A549 treated with RU486 at 1 μM for 4 hours (cell line): ENCODE measurements around the gene CALHM3. TPM values are rescaled to one million over a fixed set of nuclear protein-coding genes. Genes with fewer than 3 reads are reported as not detected.

Source experiments
- total RNA-seq: library from RNA; stranded (reverse); fragments of 200-300 nt; extraction: Qiagen RNA extraction; gene quantifications from 5 replicates; pipeline ENCODE4 v1.2.3, GENCODE V29; 2022; ENCODE audit warnings: low read depth

Gene CALHM3, protein sequence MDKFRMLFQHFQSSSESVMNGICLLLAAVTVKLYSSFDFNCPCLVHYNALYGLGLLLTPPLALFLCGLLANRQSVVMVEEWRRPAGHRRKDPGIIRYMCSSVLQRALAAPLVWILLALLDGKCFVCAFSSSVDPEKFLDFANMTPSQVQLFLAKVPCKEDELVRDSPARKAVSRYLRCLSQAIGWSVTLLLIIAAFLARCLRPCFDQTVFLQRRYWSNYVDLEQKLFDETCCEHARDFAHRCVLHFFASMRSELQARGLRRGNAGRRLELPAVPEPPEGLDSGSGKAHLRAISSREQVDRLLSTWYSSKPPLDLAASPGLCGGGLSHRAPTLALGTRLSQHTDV
- total RNA-seq, result 0.35 to 0.53 TPM (median 0.41 TPM) in 5 replicates

GRCh38 chr10:103479135-103479534 lies at the start of gene CALHM3:
TSS of gene CALHM3 (minus strand) at chr10:103479240. CDS start at chr10:103479032, 208 bp downstream.

GRCh38 chr10:103493362-103493915 lies 14.4 kb upstream of the CALHM3 start, which contains the start of gene NEURL1:
TSS of gene NEURL1 (plus strand) at chr10:103493705. CDS start at chr10:103494388, 683 bp downstream.

GRCh38 chr10:103458720-103459119 lies 20.3 kb downstream of the CALHM3 start, which contains the start of gene CALHM1:
TSS of gene CALHM1 (minus strand) at chr10:103458900. CDS start at chr10:103458751, 149 bp downstream.

GRCh38 chr10:103451831-103452505 lies 27.1 kb downstream of the CALHM3 start, which contains the start of gene CALHM2:
TSS of gene CALHM2 (minus strand) at chr10:103452370. CDS start at chr10:103449941, 2,429 bp downstream.

Other genes with a start within 250 kb of the CALHM3 start
- 0.08 TPM in 1 of 5 replicates, not detected in the others for gene RPEL1, start 233.4 kb downstream of the CALHM3 start, total RNA-seq
- gene INA, start 202.1 kb downstream of the CALHM3 start, total RNA-seq, result 22.5 to 30.0 TPM (median 26.3 TPM) in 5 replicates
- gene PCGF6, start 128.1 kb downstream of the CALHM3 start, total RNA-seq, result 7.7 to 15.1 TPM (median 13.2 TPM) in 5 replicates
- 2.4 to 4.4 TPM (median 3.6 TPM) in 5 replicates for gene TAF5, start 111.3 kb downstream of the CALHM3 start, total RNA-seq
- 250 to 552 TPM (median 478 TPM) in 5 replicates for gene ATP5MK, start 82.8 kb downstream of the CALHM3 start, total RNA-seq
- gene PDCD11, start 82.6 kb downstream of the CALHM3 start, total RNA-seq, result 37.8 to 40.9 TPM (median 40.0 TPM) in 5 replicates
- 4.3 to 6.6 TPM (median 5.1 TPM) in 5 replicates for gene CALHM2, start 26.9 kb downstream of the CALHM3 start, total RNA-seq
- gene CALHM1, start 20.3 kb downstream of the CALHM3 start, total RNA-seq, result not detected in 5 replicates
- gene NEURL1, start 14.5 kb upstream of the CALHM3 start, total RNA-seq, result 0.18 to 0.83 TPM (median 0.35 TPM) in 5 replicates